ENCODE results near the gene ARNT2.

DNA sequence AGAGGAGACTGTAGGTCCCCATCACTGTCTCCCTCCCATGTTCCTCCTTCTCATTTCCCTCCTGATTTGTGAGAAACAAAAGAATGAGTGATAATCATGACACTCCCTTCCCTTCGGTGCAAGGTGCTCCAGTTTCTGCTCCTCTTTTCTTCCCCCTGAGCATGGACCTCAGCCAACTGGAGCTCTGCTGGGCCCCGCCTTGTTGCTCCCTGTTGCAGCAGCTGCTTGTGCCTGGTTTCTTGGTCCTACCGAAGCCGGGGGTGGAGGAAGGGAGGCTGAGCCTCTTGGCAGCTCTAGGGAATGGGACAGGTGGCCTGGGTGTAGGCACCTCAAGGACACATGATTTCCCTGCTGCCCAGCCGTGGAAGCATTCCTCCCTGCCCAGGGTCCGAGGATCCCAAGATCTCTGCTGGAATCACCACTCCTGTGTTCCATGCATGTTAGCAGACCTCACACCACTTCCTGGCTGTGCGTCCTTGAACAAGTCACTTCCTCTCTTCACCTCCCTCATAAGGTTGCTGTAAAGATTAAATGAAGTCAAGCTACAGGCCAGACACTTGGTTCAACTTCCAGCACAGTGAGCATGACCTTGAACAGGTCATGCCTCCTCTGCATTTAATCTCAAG lies 159.3 kb downstream of the ARNT2 start:
- no peak for TF ChIP-seq CTCF (IDR thresholded peaks at IDR 0.05; ENCODE audit: poor library complexity)
- no peak for TF ChIP-seq EZH2 (IDR thresholded peaks at IDR 0.05; ENCODE audit: borderline replicate concordance)
- no peak for TF ChIP-seq EZH2phosphoT487 (IDR thresholded peaks at IDR 0.05; ENCODE audit: low read depth, severe bottlenecking, unreplicated experiment)

All from hepatocyte (in vitro differentiated cells).